ENCODE measurements around the gene MCRIP1. TPM values are rescaled to one million over a fixed set of nuclear protein-coding genes. Genes with fewer than 3 reads are reported as not detected.

Gene MCRIP1
- total RNA-seq, 2 donors from 2014 or later: 83.6 to 150 TPM

GRCh38 chr17:81810892-81811704 lies 22.0 kb downstream of the MCRIP1 start:
- Histone ChIP-seq H3K36me3 (no peaks in the 10 kb centered on the region), H3K4me1 (replicated peaks) (no peaks in the 10 kb centered on the region)

GRCh38 chr17:81810476-81810875 lies 22.6 kb downstream of the MCRIP1 start:
- 81% methylated on average over 8 of the region's 8 CpGs for WGBS
- H3K9me3 ChIP-seq: no peaks in the 10 kb centered on the region
- H3K36me3 ChIP-seq: no peaks in the 10 kb centered on the region
- H3K27me3 ChIP-seq (replicated peaks; ENCODE audit: insufficient read depth): peaks cover 6% of the 10 kb centered on the region
- TF ChIP-seq POLR2AphosphoS5 (IDR thresholded peaks at IDR 0.05) (no peak), POLR2A (IDR thresholded peaks at IDR 0.05) (no peak), CTCF (IDR thresholded peaks at IDR 0.05) (no peak)
- no peak for DNase-seq (ENCODE audit: low spot score)
- intact Hi-C loops (cut with DNase I): no loop called here
- no peaks in the 10 kb centered on the region for H3K4me1 ChIP-seq (replicated peaks)
- no peak overlapping the region for H3K4me3 ChIP-seq
- no peak overlapping the region for H3K27ac ChIP-seq

More at GRCh38 chr17:81810892-81811704, 22.0 kb downstream of the MCRIP1 start:
- DNase-seq (ENCODE audit: low spot score): no peak
- TF ChIP-seq CTCF (IDR thresholded peaks at IDR 0.05): no peak
- TF ChIP-seq POLR2A (IDR thresholded peaks at IDR 0.05): no peak
- no peak for TF ChIP-seq POLR2AphosphoS5 (IDR thresholded peaks at IDR 0.05)
- no peak overlapping the region for H3K27ac ChIP-seq
- intact Hi-C loops (cut with DNase I): no loop called here
- no peaks in the 10 kb centered on the region for H3K9me3 ChIP-seq
- peaks cover 5% of the 10 kb centered on the region for H3K27me3 ChIP-seq (replicated peaks; ENCODE audit: insufficient read depth)
- WGBS: 80% methylated on average over 23 of the region's 42 CpGs
- H3K4me3 ChIP-seq: no peak overlapping the region

- Histone ChIP-seq H3K36me3 (no peaks in the 10 kb centered on the region), H3K27ac (no peak overlapping the region), H3K4me3 (no peak overlapping the region), H3K9me3 (no peaks in the 10 kb centered on the region), H3K27me3 (replicated peaks; ENCODE audit: insufficient read depth) (peaks cover 15% of the 10 kb centered on the region), H3K4me1 (replicated peaks) (no peaks in the 10 kb centered on the region)
- no peak for DNase-seq (ENCODE audit: low spot score)
- intact Hi-C loops (cut with DNase I): no loop called here
- 78% methylated on average over 7 of the region's 7 CpGs for WGBS
- TF ChIP-seq POLR2AphosphoS5 (IDR thresholded peaks at IDR 0.05): no peak
- no peak for TF ChIP-seq CTCF (IDR thresholded peaks at IDR 0.05)
- no peak for TF ChIP-seq POLR2A (IDR thresholded peaks at IDR 0.05)
Observed at GRCh38 chr17:81809556-81809998, 23.5 kb downstream of the MCRIP1 start.

GRCh38 chr17:81808778-81809555 lies 24.1 kb downstream of the MCRIP1 start:
- WGBS: 78% methylated on average over 17 of the region's 20 CpGs

More at GRCh38 chr17:81808778-81809555, 24.1 kb downstream of the MCRIP1 start:
- no peaks in the 10 kb centered on the region for H3K4me1 ChIP-seq (replicated peaks)
- intact Hi-C loops (cut with DNase I): no loop called here
- no peak overlapping the region for H3K4me3 ChIP-seq
- H3K27ac ChIP-seq: no peak overlapping the region
- peaks cover 20% of the 10 kb centered on the region for H3K27me3 ChIP-seq (replicated peaks; ENCODE audit: insufficient read depth)
- no peaks in the 10 kb centered on the region for H3K36me3 ChIP-seq
- H3K9me3 ChIP-seq: no peaks in the 10 kb centered on the region
- no peak for TF ChIP-seq CTCF (IDR thresholded peaks at IDR 0.05)
- no peak for TF ChIP-seq POLR2AphosphoS5 (IDR thresholded peaks at IDR 0.05)
- no peak for DNase-seq (ENCODE audit: low spot score)
